Tibial artery (tissue), 4 donors: ENCODE data around the gene TDRD9.

Experiments
- DNase-seq, 2 donors: peaks; one replicate each; pipeline ENCODE4 v3.0.0-alpha.2; 2019
- H3K27ac ChIP-seq, 2 donors: fragments of 200-600 bp; sonication (generic) in 1 of 2; 1 replicate in 1 of 2; 2 replicates in 1 of 2; pipeline ENCODE4 v1.5.1; 2018 to 2019; ENCODE audit warnings: mild to moderate bottlenecking in 1 of 2
- H3K27me3 ChIP-seq, 2 donors: fragments of 200-600 bp; sonication (generic) in 1 of 2; one replicate each; pipeline versions ENCODE4 v1.5.1 to v1.6.0; 2016 to 2019
- H3K36me3 ChIP-seq, 3 donors: fragments of 200-600 bp; sonication (generic) in 2 of 3; one replicate each; pipeline ENCODE4 v1.5.1; 2016 to 2019; ENCODE audit warnings: mild to moderate bottlenecking in 2 of 3
- H3K4me1 ChIP-seq, 4 donors: fragments of 200-600 bp; sonication (generic) in 2 of 4; 1 replicate in 3 of 4; 2 replicates in 1 of 4; pipeline ENCODE4 v1.5.1; 2016 to 2019
- H3K4me3 ChIP-seq, 2 donors: fragments of 200-600 bp; sonication (generic) in 1 of 2; 1 replicate in 1 of 2; 2 replicates in 1 of 2; pipeline ENCODE4 v1.5.1; 2018 to 2019; ENCODE audit warnings: mild to moderate bottlenecking in 2 of 2
- H3K9me3 ChIP-seq, 3 donors: fragments of 200-600 bp; sonication (generic) in 1 of 3; one replicate each; pipeline ENCODE4 v1.5.1; 2016 to 2019
- intact Hi-C: fragments of 100-400 bp; cut with DNase I; formaldehyde crosslinking; loops from one replicate; pipeline ENCODE4 v1.15.0; 2023; ENCODE audit warnings: low total_unique reads
- TF ChIP-seq, protein P1 (sequence below), 2 experiments: fragments of 200-600 bp in 1 of 2; fragments of 450-650 bp in 1 of 2; IDR thresholded peaks; one replicate each; pipeline ENCODE4 v1.5.1; 2017 to 2019; ENCODE audit warnings: antibody characterized with exemption in 2 of 2, mild to moderate bottlenecking in 1 of 2, moderate library complexity in 1 of 2

TDRD9 gene

DNA sequence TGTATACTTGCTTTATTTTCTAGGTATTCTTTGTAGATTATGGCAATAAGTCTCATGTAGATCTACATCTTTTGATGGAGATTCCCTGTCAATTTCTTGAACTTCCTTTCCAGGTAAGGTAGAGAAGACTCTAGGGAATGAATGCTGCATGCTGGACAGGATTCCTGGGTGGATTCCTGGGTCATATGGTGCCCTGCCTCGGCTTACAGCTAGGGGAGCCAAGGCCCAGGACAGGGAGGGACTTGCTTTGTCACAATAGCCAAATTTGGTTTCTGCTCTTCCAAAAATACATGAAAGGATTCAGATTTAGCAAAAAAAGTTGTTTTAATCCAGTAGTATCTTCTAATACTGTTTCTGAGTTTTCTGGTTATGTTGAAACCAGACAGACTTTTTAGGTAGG lies 97.8 kb downstream of the TDRD9 start:
- no peaks in the 10 kb centered on the region for H3K36me3 ChIP-seq
- TF ChIP-seq, protein P1, sequence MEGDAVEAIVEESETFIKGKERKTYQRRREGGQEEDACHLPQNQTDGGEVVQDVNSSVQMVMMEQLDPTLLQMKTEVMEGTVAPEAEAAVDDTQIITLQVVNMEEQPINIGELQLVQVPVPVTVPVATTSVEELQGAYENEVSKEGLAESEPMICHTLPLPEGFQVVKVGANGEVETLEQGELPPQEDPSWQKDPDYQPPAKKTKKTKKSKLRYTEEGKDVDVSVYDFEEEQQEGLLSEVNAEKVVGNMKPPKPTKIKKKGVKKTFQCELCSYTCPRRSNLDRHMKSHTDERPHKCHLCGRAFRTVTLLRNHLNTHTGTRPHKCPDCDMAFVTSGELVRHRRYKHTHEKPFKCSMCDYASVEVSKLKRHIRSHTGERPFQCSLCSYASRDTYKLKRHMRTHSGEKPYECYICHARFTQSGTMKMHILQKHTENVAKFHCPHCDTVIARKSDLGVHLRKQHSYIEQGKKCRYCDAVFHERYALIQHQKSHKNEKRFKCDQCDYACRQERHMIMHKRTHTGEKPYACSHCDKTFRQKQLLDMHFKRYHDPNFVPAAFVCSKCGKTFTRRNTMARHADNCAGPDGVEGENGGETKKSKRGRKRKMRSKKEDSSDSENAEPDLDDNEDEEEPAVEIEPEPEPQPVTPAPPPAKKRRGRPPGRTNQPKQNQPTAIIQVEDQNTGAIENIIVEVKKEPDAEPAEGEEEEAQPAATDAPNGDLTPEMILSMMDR (IDR thresholded peaks at IDR 0.05), result no peak
- H3K27me3 ChIP-seq, result no peaks in the 10 kb centered on the region
- intact Hi-C loops, result no loop called here
- H3K9me3 ChIP-seq, result no peaks in the 10 kb centered on the region
- no peak overlapping the region for H3K4me3 ChIP-seq
- no peaks in the 10 kb centered on the region for H3K4me1 ChIP-seq
- DNase-seq, result no peak
- no peak overlapping the region for H3K27ac ChIP-seq

DNA sequence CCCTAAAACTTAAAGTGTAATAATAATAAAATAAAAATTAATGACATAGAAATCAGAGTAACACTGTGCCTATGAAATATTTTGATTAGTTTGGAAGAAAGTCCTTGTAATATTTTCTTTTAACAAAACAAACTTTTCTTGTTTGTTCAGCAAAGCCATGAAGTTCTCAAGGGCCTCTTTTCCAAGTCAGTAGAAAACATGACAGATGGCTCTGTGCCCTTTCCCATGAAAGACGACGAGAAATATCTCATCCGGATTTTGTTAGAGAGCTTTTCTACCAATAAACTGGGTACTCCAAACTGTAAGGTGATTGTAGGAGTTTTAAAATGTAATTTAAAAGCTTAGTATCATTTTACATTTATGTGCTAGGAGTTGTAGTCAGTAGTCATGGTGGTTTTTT lies 102.7 kb downstream of the TDRD9 start:
- Histone ChIP-seq H3K4me1 (no peaks in the 10 kb centered on the region), H3K36me3 (no peaks in the 10 kb centered on the region), H3K27ac (no peak overlapping the region), H3K4me3 (no peak overlapping the region), H3K9me3 (no peaks in the 10 kb centered on the region), H3K27me3 (no peaks in the 10 kb centered on the region)
- intact Hi-C loops, result no loop called here
- DNase-seq, result no peak
- TF ChIP-seq, protein P1 (IDR thresholded peaks at IDR 0.05), result no peak

DNA sequence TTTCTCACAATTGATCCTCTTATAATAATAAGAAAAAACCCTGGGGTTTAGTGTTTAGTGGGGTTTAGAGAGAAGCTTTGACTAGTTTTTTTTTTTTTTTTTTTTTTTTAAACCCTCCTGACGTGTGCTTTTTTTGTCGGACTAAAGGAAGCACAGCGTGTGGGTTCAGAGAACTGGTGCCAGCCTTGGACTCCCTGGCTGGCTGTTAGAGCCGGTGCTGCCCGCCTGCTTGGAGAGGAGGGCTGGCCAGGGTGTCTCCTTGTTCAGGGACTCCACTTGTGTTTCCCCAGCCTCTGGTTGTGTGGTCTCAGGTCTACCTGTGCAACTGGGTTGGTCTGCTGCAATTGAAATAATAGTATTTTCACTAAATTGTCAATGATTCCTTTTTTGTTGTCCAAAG lies 103.1 kb downstream of the TDRD9 start:
- Histone ChIP-seq H3K27me3 (no peaks in the 10 kb centered on the region), H3K36me3 (no peaks in the 10 kb centered on the region), H3K4me1 (no peaks in the 10 kb centered on the region), H3K9me3 (no peaks in the 10 kb centered on the region), H3K27ac (no peak overlapping the region), H3K4me3 (no peak overlapping the region)
- intact Hi-C loops, result no loop called here
- DNase-seq, result no peak
- TF ChIP-seq, protein P1 (IDR thresholded peaks at IDR 0.05), result no peak

DNA sequence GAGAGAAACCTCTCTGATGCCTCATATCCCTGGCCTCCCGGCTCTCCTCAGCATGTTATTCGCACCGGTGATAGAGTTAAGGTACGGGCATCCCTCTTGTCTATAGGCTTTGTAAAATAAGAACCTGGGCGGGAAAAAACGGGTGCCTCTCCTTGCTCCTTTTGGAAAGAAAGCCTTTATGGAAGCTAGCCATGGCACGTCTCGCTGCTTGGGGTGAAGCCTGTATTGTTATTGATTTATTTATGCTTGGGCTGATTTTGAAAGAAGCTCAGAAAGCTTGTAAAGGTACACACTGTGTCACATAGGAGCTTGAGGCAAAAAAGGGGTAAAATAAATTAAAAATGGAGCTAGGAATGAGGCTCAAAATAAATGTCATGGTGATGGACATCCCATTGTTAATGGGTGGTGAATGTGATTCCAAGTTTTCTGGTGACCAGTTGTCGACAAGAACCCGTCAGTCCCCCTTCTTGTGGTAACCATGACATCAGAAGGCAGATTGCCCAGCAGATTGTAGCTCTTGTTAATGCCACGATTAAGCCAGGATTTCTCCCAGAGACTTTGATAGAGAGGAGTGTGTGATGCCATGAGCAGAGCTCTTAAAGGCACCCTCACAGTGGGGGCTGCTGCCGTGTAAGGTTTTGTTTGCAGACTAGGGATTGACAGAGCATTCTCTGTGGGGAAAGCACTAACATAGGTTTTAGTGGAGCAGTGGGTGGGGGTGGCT lies 106.9 kb downstream of the TDRD9 start:
- no peak overlapping the region for H3K27ac ChIP-seq
- H3K9me3 ChIP-seq, result no peaks in the 10 kb centered on the region
- TF ChIP-seq, protein P1 (IDR thresholded peaks at IDR 0.05), result no peak
- peaks cover 0 to 8% of the 10 kb centered on the region in 2 donors for H3K27me3 ChIP-seq
- H3K36me3 ChIP-seq, result no peaks in the 10 kb centered on the region
- DNase-seq, result no peak
- intact Hi-C loops, result no loop called here
- H3K4me1 ChIP-seq, result no peaks in the 10 kb centered on the region
- H3K4me3 ChIP-seq, result no peak overlapping the region

DNA sequence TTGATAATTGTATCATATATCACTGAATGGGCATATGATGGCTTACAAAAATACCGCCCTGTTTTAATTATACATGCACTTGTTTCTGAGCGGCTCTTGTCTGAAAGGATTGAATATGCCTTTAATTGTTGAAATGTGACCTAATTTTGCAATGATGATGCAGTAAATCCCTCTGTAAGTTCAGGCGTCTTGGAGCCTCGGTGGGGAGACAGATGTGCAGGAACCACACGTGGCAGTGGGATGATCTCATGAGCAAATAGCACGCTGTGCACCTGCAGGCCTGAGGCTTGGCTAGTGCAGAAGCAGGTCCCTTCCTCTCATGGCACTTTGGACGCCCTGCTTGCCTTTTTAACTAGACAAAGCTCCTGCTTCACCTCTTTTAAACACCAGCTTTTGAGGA lies 108.0 kb downstream of the TDRD9 start:
- no peak overlapping the region for H3K27ac ChIP-seq
- H3K4me1 ChIP-seq, result no peaks in the 10 kb centered on the region
- H3K27me3 ChIP-seq, result peaks cover 0 to 13% of the 10 kb centered on the region in 2 donors
- no peaks in the 10 kb centered on the region for H3K9me3 ChIP-seq
- intact Hi-C loops, result no loop called here
- H3K4me3 ChIP-seq, result no peak overlapping the region
- TF ChIP-seq, protein P1 (IDR thresholded peaks at IDR 0.05), result no peak
- no peak for DNase-seq
- H3K36me3 ChIP-seq, result no peaks in the 10 kb centered on the region

DNA sequence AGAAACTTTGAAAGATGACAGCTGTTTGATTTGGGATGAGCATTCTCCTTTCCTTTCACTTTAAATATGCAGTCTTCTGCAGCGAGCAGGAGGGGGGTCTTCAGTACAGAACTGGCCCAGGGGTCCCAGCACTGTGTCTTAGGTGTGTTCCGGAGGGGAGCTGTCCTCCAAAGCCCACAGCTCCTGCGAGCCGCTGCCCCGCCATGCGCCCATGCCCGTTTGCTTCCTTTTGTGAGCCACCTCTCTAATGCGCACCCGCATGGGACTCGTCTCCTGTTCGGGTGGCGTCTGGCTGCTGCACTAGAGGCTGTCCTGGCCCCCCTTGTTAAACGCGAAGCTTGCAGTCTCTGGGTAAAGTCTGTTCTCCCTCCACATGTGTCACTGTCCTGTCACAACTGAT lies 108.8 kb downstream of the TDRD9 start:
- Histone ChIP-seq H3K27ac (no peak overlapping the region), H3K36me3 (no peaks in the 10 kb centered on the region), H3K9me3 (no peaks in the 10 kb centered on the region), H3K27me3 (peaks cover 0 to 13% of the 10 kb centered on the region in 2 donors), H3K4me1 (no peaks in the 10 kb centered on the region), H3K4me3 (no peak overlapping the region)
- no peak for DNase-seq
- intact Hi-C loops, result no loop called here
- TF ChIP-seq, protein P1 (IDR thresholded peaks at IDR 0.05), result no peak
